GM15510 (cell line): ENCODE data around the gene LRRC53.

Experiments used
- POLR2A ChIP-seq: IDR thresholded peaks from 3 replicates; pipeline ENCODE4 v1.6.1; 2011; ENCODE audit warnings: borderline replicate concordance; ENCODE audit not compliant: insufficient read length; ENCODE audit errors: extremely low read depth

The LRRC53 gene

DNA sequence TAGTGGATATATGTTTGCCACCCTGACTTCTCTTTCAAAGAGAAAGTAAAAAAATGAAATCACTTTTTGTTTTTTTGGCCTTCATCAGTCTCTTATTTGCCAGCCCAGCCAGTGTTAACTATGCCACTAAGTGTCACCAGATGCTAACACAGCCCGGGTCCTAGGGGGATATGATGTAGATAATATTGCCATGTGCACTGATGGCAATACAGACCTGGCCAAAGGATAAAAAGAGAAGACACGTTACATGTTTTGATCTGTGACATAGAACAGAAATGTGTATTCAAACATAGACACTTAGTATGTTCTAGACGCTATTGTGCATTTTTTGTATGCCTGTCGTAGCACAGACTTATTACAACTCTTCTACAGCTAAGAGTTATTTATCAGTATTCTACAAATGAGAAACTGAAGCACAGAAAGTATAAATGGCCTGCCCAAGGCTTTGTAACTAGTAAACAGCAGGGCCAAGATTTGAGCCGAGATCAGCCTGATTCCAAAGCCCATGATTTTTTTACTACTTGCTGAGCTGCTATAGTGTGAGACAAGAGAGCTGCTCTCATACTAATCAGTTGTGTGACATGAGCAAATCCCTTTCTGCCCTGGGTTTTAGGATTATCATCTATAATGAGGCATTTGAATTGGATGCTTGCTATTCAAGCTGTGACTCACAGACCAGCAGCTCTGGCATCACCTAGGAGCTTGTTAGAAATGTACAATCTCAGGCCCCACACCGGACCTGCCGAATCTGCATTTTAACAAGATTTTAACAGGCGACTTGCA, 6.3 kb downstream of the LRRC53 start:
- TF ChIP-seq POLR2A, result no peak

DNA sequence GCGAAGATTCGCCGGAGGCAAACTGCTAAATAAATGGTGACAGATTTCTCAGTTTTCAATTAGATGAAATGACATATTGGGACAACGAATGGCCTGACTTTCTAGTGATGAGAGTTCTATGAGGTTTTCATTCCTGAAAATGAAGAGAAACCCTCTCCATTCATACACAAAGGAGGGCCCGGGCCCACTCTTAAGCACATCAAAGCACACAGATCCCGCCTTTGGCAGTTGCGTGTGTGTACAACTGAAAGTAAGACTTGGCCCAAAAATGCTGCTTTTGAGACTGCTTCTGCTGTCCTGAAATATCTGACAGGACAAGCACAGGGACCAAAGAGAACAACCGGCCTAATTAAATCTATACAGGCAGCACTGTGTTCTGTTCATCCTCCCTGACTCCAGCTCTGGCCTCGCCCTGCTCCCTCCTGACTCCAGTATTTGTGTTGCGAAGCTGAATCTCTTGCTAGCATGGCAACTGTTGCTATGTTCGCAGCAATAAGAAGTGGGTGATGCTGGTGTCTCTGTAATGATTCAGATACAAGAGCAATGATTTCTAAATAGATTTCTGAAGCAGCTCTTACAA, 7.4 kb downstream of the LRRC53 start:
- no peak for TF ChIP-seq POLR2A

DNA sequence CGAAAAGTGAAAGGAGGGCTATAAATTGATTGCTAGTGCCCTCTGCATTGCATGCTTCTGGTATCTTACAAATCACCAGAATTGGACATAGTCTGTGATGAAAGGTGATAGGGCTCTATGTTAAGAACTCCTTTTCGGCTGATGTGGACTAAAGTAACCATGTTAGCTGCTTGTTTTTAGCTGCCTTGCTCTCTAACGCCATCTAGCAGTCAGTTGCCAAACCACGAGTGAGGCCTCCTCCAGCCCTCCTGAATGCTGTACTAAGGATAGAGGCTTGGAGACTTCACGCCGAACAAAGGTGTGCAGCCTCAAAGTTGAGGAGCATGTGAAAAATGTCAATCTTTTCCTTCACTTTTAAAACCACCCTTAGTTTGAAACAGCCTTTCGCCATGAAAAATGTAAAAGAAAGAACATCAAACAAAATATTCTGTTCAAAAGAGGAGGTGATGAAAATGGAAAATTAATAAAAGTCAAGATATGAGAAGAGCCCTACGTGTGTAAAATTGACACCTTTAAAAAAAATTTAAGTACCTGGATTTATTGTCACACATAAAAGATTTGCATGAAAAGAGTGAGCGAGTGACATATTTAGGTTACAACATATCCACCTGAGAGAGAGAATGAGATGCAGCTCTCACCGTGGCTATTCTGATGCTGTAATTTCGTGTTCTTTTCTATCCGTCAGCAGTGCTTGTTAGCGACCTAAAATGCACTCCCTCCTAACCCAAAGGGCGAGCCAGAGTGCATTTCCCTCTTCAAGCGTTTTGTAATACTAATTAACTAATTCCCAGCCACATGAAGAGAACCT, 8.1 kb downstream of the LRRC53 start:
- no peak for TF ChIP-seq POLR2A

DNA sequence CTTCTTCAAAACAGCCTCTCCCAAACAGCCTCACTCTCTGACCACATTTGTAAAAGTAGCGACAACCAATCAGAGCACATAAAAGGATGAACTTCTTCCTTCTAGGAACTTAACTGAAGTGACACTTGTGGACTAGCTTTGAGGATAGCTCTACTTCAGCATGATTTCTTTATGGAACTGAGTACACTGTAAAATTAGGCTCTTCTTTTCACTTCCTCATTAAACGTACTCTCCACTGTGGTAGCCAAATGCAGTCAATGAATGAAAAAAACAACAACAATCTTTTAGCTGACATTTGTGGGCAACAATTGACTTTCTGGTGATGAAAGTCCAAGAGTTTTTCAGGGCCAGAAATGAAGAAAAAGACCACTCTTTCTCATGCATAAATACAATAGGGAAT, 9.6 kb downstream of the LRRC53 start:
- TF ChIP-seq POLR2A, result no peak

DNA sequence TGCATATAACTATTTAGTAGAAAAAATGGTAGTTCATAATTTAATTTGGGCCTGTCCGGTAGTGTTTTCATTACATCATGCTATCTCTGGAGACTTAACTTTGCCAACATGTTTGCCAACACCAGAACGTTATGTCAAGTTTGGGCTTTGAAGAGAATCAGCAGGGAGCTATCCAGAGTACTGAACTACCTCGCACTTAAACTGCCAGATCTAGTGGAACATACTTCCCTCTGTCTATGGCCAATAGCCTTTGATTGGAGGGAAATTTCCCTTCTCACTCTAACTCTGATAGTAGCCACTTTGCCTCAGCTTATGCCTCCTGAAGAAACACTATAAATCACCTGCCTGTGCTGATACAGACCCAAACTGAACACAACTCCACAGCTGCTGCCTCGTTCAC, 10.0 kb downstream of the LRRC53 start:
- TF ChIP-seq POLR2A, result no peak

DNA sequence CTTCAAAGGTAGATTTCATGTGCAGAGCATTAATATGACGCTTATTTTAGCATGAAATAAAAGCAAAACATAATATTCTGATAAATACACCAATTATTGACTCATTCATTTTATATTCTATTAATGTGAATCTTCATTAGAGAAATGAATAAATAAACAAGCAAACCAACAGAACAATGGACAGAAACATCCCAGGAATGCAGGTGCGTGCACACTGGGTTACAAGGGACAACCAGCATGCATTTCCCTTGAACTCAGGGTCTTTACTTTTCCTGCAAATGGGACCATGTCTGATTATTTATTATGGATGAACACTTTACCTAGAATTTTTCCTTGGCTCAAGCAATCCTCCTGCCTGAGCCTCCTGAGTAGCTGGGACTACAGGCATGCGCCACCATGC, 13.5 kb downstream of the LRRC53 start:
- no peak for TF ChIP-seq POLR2A

DNA sequence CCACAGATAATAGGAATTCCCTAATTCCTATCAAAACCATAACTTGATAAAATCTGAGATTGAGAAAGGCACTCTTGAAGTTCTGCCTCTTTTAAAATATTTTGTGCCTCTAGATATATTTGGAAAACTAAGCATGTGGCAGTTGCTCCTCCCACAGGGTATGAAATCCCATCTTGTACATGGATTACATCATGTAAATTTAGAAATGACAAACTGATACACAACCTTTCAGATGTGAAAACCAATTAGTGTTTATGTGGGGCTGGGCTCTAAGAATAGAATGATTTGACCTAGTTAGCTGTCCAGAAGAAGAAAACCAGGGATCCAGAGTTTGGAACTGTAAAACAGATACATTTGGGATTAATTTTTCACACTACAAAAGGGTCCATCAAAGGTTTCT, 15.7 kb downstream of the LRRC53 start:
- no peak for TF ChIP-seq POLR2A

DNA sequence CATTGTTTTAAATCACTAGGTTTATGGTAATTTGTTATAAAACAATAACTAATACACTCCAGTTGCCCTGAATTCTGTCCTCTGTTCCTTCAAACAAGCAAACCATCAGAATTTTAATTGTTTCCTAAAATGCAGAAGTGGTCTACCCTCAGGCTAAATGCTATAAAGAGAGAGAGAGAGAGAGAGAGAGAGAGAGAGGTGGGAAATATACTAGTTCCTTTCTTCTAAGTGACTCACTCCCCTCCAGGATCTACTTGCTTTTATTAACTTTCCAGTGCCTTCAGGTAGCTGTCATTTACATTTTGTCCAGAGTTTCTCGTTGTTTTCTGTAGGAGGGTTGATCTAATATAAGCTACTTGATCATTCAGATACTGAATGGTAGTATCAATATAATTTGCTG, 26.4 kb downstream of the LRRC53 start:
- TF ChIP-seq POLR2A, result no peak

DNA sequence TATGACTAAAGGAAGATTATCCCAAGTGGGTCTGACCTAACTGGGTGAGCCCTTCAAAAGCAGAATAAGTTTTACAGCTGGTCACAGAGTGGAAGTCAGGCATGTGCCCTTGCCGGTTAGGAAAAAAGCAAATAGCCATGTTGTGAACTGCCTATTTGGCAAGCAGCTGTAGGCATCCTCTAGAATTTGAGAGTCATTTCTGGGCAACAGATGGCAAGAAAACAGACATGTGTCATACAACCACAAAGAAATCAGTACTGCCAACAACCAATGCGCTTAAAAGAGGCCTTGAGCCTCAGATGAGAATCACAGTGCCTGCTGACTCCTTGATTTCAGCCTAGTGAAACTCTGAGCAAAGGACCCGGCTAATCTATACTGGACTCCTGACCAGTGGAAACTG, 26.8 kb downstream of the LRRC53 start:
- no peak for TF ChIP-seq POLR2A

DNA sequence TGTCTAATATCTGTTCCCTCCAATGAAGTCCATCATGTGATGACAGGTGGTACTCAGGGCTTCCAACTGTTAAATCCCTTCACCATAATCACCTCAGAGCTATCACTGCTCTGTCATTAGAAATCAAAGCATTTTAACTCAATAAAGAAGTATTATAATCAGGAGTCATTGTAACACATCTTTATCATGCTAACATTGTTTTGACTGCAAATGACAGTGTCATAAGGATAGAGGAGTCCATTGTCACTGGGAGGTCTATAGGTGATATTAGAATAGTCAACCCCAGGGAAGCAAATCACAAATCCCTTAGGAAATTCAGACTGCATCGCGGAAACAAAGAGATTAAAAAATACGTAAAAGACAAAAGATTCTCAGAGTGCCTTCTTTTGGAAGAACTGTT, 30.8 kb downstream of the LRRC53 start:
- no peak for TF ChIP-seq POLR2A

DNA sequence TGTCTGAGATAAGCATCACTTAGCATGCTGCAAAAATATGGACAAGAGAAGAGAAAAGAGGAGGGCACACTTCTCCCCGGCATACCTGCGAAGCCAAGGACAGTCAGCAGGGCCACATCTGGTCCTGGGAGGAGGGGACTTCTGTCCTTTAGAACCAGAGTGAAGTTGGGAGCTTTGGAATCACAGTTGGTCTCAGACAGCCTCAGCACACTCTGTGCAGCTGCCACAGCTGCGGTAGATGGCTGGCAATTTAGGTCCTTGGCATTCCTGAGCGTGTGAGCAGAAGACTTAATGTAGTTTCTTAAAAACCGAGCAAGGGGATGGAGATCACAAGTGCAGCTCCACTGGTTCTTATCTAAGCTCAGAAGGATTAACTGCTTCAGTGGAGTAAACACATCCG, 32.3 kb downstream of the LRRC53 start:
- TF ChIP-seq POLR2A, result no peak

DNA sequence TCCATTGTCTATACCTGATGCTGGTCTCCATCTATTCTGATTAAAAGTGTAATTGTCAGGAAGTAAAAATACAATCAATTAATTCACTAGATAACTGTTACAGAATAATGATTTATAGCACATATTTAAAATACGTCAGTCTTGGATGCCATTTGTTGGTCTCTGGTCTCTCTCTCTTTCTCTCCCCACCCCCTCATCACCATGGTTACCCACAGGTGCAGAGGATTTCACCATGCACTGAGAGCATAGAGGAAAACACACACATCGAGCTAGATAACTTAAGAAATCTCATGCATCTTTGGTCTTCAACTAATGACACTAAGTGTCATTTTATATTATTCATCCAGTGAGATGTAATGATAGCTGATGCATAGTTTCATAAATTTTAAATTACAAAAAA, 33.4 kb downstream of the LRRC53 start:
- no peak for TF ChIP-seq POLR2A

DNA sequence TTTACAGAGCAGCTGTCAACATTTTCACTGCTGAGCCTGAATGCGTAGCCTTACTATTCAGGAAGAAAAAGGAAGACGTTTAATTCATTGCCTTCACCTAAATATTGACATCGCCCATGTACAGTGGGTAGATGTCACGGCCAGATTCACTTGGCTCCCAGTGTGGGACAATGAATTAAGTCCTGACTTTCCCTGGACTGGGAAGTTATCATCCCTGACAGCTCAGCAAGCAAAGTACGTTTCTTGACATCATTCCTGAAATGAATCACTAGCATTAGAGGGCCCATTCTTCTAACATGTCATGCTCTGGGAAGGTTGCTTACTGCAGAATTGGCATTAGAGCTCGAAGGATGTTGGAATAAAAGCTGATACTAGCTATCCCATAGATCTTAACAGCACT, 37.8 kb downstream of the LRRC53 start:
- no peak for TF ChIP-seq POLR2A

DNA sequence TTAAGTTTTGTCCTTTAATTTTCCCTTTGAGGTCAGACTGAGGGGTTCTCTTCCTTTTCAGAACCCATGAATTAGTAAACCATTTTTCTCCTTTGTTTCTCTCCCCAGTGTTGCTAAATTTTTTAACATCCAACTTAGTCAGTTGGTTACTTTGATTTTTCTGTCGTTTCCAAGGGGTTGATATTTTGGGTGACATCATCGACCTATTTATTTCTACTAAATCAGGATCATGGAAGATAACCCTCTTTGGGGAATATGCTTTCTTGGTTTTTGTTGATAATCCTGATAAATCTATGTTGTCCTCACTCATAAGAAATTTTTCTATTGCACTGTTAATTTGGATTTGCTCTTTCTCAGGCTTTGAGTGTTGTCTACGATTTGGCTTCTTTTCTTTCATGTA, 40.9 kb downstream of the LRRC53 start:
- no peak for TF ChIP-seq POLR2A

DNA sequence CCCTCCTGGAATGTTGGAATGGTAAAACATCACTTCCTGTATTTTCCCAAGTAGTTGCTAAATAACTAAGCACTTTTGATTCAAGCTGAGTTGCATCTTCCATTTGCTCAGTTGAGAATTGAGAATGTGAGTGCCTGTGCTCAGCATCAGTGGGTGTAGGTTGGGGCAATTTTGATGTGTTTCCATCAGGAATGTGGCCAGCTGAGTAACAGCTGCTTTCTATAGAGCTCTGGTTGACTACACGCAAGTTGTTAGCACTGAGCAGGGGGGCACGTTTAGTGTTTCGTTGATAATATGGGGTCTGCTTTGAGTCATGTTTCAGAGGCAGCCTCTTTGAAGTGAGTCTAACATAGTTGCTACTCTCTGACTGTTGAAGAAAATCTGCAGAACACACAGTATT, 41.5 kb downstream of the LRRC53 start:
- no peak for TF ChIP-seq POLR2A

DNA sequence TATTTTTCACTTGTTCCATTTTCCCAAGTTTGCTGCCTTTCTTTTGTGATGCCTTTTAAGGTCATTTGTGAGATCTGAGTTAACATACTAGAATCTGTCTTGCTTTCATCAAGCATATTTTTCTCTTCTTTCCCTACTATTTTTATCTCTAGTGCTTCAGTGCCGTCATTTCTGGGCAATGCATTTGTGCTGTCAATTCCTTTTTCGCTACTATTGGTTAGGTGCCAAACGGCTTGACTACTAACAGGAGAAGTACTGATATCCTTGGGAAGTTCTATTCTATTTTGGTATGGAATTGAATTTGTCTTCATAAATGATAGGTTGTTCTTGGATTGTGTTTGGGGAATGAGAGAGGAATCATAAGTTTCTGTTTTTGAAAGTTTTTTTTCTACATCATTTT, 42.2 kb downstream of the LRRC53 start:
- TF ChIP-seq POLR2A, result no peak

DNA sequence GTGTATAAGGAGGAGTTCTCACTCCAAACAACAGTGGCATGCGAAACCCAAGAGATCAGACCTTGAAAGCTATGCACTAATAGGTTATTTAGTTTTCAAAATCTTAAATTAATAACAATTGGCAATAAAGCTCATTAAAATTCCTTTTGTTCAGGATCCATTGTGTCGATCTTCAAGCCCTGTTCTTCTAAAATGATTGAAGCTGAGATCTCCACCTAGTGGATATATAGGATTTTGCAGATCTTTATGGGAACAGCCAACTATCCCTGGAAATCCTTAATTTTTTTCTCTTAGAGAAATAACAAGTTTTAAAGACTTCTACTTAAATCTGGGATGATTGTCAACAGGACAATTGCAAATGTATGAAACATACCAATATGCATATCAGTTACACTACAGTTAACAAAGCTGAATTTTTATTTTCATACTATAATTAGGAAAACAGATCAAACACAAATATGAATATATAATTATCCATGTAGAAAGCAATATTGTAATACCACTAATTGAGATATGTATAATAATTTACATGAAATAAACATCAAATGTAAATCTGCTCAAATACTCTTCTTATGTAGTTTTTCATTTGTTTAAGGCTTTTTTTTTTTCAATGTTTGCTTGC, 43.3 kb downstream of the LRRC53 start:
- TF ChIP-seq POLR2A, result no peak
